GM18870 (cell line): ENCODE data around the gene ZNF74.
"Not testable (repeated sequence)": the region's sequence is repeated elsewhere in the genome, so short reads cannot be mapped to it uniquely, and the experiment has no call there.

Experiments used
- ATAC-seq: cut with Tn5 transposase; IDR thresholded peaks from one replicate; pipeline ENCODE4 v1.9.1; 2021; ENCODE audit warnings: moderate library complexity; ENCODE audit not compliant: unreplicated experiment

ZNF74 gene

GRCh38 chr22:20441631-20442484 lies 47.9 kb downstream of the ZNF74 start:
- no peak for ATAC-seq

- ATAC-seq = no peak
Observed at GRCh38 chr22:20442485-20443284, 48.7 kb downstream of the ZNF74 start.

- ATAC-seq = no peak
Observed at GRCh38 chr22:20444325-20444724, 50.4 kb downstream of the ZNF74 start.

- ATAC-seq = no peak
Observed at GRCh38 chr22:20446383-20446970, 52.5 kb downstream of the ZNF74 start.

- no peak for ATAC-seq
Observed at GRCh38 chr22:20448630-20449029, 54.7 kb downstream of the ZNF74 start.

- no peak for ATAC-seq
Observed at GRCh38 chr22:20449819-20450550, 56.0 kb downstream of the ZNF74 start.

- ATAC-seq = no peak
Observed at GRCh38 chr22:20450551-20450906, 56.6 kb downstream of the ZNF74 start.

- ATAC-seq = not testable (repeated sequence)
Observed at GRCh38 chr22:20451129-20451778, 57.3 kb downstream of the ZNF74 start.

- no peak for ATAC-seq
Observed at GRCh38 chr22:20451920-20452319, 58.0 kb downstream of the ZNF74 start.

- ATAC-seq = no peak
Observed at GRCh38 chr22:20453222-20453621, 59.3 kb downstream of the ZNF74 start.

- no peak for ATAC-seq
Observed at GRCh38 chr22:20455709-20456063, 61.7 kb downstream of the ZNF74 start.

GRCh38 chr22:20456064-20456721 lies 62.2 kb downstream of the ZNF74 start:
- ATAC-seq = no peak

GRCh38 chr22:20456722-20457076 lies 62.7 kb downstream of the ZNF74 start:
- no peak for ATAC-seq

- ATAC-seq = no peak
Observed at GRCh38 chr22:20457506-20458240, 63.7 kb downstream of the ZNF74 start.
